Esophagus squamous epithelium (tissue), 5 donors: ENCODE measurements around the gene SESN3. TPM values are rescaled to one million over a fixed set of nuclear protein-coding genes. Genes with fewer than 3 reads are reported as not detected.

Experiments used
- DNase-seq: peaks from one replicate; lab custom pipeline; 2025; lab: John Stamatoyannopoulos, UW
- H3K27ac ChIP-seq, 4 donors: fragments of 200-600 bp; sonication (generic); one replicate each; pipeline ENCODE4 v1.5.1; 2016 to 2019; ENCODE audit warnings: mild to moderate bottlenecking in 1 of 4
- H3K27me3 ChIP-seq, 4 donors: fragments of 200-600 bp; sonication (generic); 1 replicate in 3 of 4; 2 replicates in 1 of 4; pipeline versions ENCODE4 v1.5.1 to v1.6.0; 2017 to 2021; ENCODE audit warnings: antibody characterized with exemption in 1 of 4
- H3K36me3 ChIP-seq, 3 donors: fragments of 200-600 bp; sonication (generic); one replicate each; pipeline ENCODE4 v1.5.1; 2016 to 2019
- H3K4me1 ChIP-seq, 3 donors: fragments of 200-600 bp; sonication (generic); one replicate each; pipeline ENCODE4 v1.5.1; 2017 to 2019
- H3K4me3 ChIP-seq, 4 donors: fragments of 200-600 bp; sonication (generic); 1 replicate in 3 of 4; 2 replicates in 1 of 4; pipeline ENCODE4 v1.5.1; 2016 to 2019; ENCODE audit warnings: mild to moderate bottlenecking in 2 of 4, moderate library complexity in 1 of 4
- H3K9me3 ChIP-seq, 3 donors: fragments of 200-600 bp; sonication (generic); one replicate each; pipeline ENCODE4 v1.5.1; 2016 to 2019
- POLR2A ChIP-seq, 4 donors: fragments of 450-650 bp; IDR thresholded peaks; one replicate each; pipeline ENCODE4 v1.6.1; 2017; ENCODE audit warnings: antibody characterized with exemption in 4 of 4, mild to moderate bottlenecking in 4 of 4, moderate library complexity in 3 of 4
- whole genome bisulfite sequencing, 2 donors: methylation state at CpG; one replicate each; pipeline ENCODE4 v1.1.5; 2018; 5-methylcytosine and 5-hydroxymethylcytosine counted together
- intact Hi-C: fragments of 100-400 bp; cut with DNase I; formaldehyde crosslinking; loops from one replicate; pipeline ENCODE4 v1.15.0; 2022
- total RNA-seq, 4 donors: library from RNA; depleted of rRNA; stranded (reverse); fragments of >200 nt; gene quantifications; one replicate each; pipeline ENCODE4 v1.1.0, GENCODE V29; 2016
- TF ChIP-seq, protein P1 (sequence below), 6 experiments: fragments of 450-650 bp in 4 of 6; fragments of 200-600 bp in 2 of 6; sonication (generic) in 2 of 6; IDR thresholded peaks; one replicate each; pipeline ENCODE4 v1.5.1; 2016 to 2019; ENCODE audit warnings: antibody characterized with exemption in 6 of 6, mild to moderate bottlenecking in 4 of 6, moderate library complexity in 4 of 6
- donor health status: DM: yes; HTN: yes; CAD: no.

SESN3 gene
- total RNA-seq, 4 donors from 2014 or later = 11.3 to 33.7 (median 22.1) TPM

DNA sequence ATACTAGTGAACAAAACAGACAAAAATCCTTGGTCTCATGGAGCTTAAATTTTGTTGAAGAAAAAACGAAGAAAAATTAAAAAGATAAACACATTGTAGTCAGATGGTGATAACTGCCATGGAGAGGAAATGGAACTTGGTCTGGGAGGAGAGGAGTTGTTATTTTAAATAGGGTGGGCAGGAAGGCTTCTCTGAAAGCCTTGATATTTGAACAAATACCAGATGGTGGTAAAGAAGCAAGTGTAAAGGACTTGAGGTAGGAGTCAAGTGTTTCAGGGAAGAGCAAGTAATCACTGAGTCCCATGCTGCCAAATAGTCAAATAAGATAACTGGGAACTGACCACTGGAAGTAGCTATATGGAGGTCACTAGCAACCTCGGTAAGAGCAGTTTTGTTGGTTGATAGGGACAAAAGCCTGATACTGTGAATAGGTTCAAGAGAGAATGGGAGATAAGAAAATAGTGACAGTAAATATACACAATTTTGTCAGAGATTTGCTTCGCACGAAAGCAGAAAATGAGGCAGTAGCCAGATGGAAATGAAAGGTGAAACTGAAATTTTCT, 55.1 kb downstream of the SESN3 start:
- 70 to 77% methylated on average over 4 of the region's 4 CpGs for WGBS, 2 donors
- H3K4me3 ChIP-seq = no peak overlapping the region
- intact Hi-C loops = no loop called here
- H3K9me3 ChIP-seq = no peaks in the 10 kb centered on the region
- H3K27ac ChIP-seq = no peak overlapping the region
- H3K27me3 ChIP-seq = no peaks in the 10 kb centered on the region
- TF ChIP-seq, protein P1, sequence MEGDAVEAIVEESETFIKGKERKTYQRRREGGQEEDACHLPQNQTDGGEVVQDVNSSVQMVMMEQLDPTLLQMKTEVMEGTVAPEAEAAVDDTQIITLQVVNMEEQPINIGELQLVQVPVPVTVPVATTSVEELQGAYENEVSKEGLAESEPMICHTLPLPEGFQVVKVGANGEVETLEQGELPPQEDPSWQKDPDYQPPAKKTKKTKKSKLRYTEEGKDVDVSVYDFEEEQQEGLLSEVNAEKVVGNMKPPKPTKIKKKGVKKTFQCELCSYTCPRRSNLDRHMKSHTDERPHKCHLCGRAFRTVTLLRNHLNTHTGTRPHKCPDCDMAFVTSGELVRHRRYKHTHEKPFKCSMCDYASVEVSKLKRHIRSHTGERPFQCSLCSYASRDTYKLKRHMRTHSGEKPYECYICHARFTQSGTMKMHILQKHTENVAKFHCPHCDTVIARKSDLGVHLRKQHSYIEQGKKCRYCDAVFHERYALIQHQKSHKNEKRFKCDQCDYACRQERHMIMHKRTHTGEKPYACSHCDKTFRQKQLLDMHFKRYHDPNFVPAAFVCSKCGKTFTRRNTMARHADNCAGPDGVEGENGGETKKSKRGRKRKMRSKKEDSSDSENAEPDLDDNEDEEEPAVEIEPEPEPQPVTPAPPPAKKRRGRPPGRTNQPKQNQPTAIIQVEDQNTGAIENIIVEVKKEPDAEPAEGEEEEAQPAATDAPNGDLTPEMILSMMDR (IDR thresholded peaks at IDR 0.05) = no peak
- no peak for TF ChIP-seq POLR2A (IDR thresholded peaks at IDR 0.05)
- H3K36me3 ChIP-seq = peaks cover 0 to 92% (median 20%) of the 10 kb centered on the region in 3 donors
- H3K4me1 ChIP-seq = no peaks in the 10 kb centered on the region
- DNase-seq = no peak

DNA sequence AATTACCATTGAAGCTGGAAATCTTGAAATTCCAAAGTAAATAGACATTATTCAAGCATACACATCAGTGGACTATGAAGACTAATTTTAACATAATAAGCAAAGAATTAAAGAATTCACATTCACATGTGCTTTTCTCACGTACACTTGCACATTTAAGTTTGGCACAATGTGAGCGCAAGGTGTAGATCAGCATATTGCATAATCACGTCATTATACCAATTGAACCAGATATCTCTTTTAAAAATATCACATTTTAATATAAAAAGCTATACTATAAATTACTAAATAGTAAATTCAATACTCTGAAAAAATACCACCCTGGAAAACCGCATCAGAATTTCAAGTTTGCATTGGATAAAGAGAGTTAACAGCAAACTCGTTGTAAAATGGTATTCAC, 60.7 kb downstream of the SESN3 start:
- Histone ChIP-seq H3K27me3 (no peaks in the 10 kb centered on the region), H3K9me3 (no peaks in the 10 kb centered on the region), H3K4me3 (no peak overlapping the region), H3K27ac (no peak overlapping the region), H3K4me1 (no peaks in the 10 kb centered on the region), H3K36me3 (peaks cover 0 to 65% (median 8%) of the 10 kb centered on the region in 3 donors)
- intact Hi-C loops = no loop called here
- 91 to 94% methylated on average over 5 of the region's 5 CpGs for WGBS, 2 donors
- no peak for DNase-seq
- TF ChIP-seq POLR2A (IDR thresholded peaks at IDR 0.05) = no peak
- TF ChIP-seq, protein P1 (IDR thresholded peaks at IDR 0.05) = no peak

DNA sequence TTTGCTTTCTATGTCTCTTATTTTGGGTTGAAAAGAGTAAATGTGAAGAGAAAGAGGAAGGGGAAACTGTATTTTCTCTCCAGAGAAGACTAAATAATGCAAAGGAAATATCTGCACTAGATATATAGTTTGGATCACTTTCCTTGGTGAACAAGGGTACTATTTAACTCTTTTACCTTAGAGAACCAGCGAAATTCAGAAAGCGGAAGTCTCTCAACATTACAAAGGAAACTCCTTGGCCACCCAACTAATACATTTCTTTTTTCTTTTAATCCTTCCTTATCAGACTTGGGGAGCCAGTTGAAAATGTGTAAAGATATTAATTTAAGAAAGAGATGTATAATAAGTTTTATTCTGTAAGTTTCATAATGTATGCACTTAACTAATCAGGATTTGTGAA, 64.2 kb downstream of the SESN3 start:
- H3K36me3 ChIP-seq = peaks cover 0 to 32% (median 3%) of the 10 kb centered on the region in 3 donors
- no peak for TF ChIP-seq POLR2A (IDR thresholded peaks at IDR 0.05)
- TF ChIP-seq, protein P1 (IDR thresholded peaks at IDR 0.05) = no peak
- H3K4me3 ChIP-seq = no peak overlapping the region
- intact Hi-C loops = no loop called here
- 82 to 84% methylated on average over 2 of the region's 2 CpGs for WGBS, 2 donors
- no peaks in the 10 kb centered on the region for H3K27me3 ChIP-seq
- H3K9me3 ChIP-seq = no peaks in the 10 kb centered on the region
- H3K4me1 ChIP-seq = no peaks in the 10 kb centered on the region
- no peak for DNase-seq
- H3K27ac ChIP-seq = no peak overlapping the region

DNA sequence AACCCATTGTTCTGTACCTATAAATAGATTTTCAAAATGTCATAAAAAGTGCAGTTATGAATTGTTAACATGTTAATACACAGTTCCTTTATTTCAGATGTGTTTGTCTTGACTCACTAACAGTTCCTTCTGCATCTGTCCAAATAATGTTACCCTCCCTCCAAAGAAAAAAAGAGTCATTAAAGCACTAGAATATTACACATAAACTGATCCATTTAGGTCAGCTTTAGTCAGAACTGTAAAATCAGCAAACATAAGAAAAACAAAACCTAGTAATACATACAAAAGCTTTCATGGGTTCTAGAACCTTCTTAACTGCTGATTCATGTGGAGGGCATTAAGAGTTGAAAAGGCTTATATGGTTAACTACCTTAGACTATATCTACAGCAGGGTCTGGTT, 65.4 kb downstream of the SESN3 start:
- no peaks in the 10 kb centered on the region for H3K27me3 ChIP-seq
- no peak overlapping the region for H3K4me3 ChIP-seq
- peaks cover 0 to 22% (median 2%) of the 10 kb centered on the region in 3 donors for H3K36me3 ChIP-seq
- TF ChIP-seq, protein P1 (IDR thresholded peaks at IDR 0.05) = no peak
- TF ChIP-seq POLR2A (IDR thresholded peaks at IDR 0.05) = no peak
- H3K9me3 ChIP-seq = no peaks in the 10 kb centered on the region
- intact Hi-C loops = no loop called here
- no peak for DNase-seq
- H3K27ac ChIP-seq = no peak overlapping the region
- no peaks in the 10 kb centered on the region for H3K4me1 ChIP-seq

DNA sequence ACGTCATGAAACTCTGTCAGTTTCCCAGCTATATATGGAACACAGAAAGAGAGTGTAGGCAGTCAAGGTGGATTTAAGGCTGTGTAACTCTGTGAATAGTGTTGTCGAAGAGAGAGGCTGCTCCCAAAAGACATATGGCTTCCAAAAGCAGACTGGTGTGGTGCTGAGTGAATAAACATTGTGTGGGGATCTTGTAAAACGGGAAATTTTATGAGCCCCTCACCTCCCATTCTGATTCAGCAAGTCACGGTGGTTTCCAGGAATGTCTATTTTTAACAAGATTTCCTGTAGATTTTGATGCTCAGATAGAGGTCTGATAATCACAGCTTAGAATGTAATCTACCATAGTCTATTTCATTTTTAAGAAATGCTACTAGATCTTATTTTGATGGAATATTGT, 67.9 kb downstream of the SESN3 start:
- intact Hi-C loops = loop anchor here (5.0 kb wide), 1 partner anchor 599 kb away; no protein-coding TSS in a partner anchor
- peaks cover 0 to 13% (median 0%) of the 10 kb centered on the region in 3 donors for H3K36me3 ChIP-seq
- TF ChIP-seq, protein P1 (IDR thresholded peaks at IDR 0.05) = no peak
- TF ChIP-seq POLR2A (IDR thresholded peaks at IDR 0.05) = no peak
- WGBS, 2 donors = 48 to 52% methylated on average over 4 of the region's 4 CpGs
- no peak for DNase-seq
- H3K4me3 ChIP-seq = no peak overlapping the region
- H3K9me3 ChIP-seq = no peaks in the 10 kb centered on the region
- H3K4me1 ChIP-seq = no peaks in the 10 kb centered on the region
- H3K27me3 ChIP-seq = no peaks in the 10 kb centered on the region
- H3K27ac ChIP-seq = no peak overlapping the region
